GM19463 (cell line): ENCODE data around the gene ARHGAP24.
"Not testable (repeated sequence)": the region's sequence is repeated elsewhere in the genome, so short reads cannot be mapped to it uniquely, and the experiment has no call there.

ENCODE experiments used
- ATAC-seq: cut with Tn5 transposase; IDR thresholded peaks from one replicate; pipeline ENCODE4 v1.9.1; 2021; ENCODE audit warnings: mild to moderate bottlenecking, moderate library complexity; ENCODE audit not compliant: unreplicated experiment

ARHGAP24 gene

DNA sequence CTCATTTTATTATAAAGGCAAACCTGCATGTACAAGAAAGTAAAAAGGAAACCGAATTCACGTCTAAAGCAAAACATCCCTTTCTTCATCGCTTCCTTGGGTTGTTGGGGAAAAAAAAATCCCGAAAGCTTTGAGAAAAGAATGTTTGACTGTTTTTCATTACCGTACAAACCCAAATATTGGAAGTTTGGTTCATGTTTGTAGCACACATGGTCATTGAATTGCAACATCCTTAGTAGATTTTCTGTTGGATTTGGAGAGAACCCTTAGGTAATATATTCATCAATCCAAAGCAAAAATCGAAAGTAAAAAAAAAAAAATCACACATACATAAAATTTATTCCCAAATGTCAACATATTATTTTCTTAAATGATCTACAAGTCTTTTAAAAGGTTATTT lies 464.6 kb downstream of the ARHGAP24 start:
- no peak for ATAC-seq

DNA sequence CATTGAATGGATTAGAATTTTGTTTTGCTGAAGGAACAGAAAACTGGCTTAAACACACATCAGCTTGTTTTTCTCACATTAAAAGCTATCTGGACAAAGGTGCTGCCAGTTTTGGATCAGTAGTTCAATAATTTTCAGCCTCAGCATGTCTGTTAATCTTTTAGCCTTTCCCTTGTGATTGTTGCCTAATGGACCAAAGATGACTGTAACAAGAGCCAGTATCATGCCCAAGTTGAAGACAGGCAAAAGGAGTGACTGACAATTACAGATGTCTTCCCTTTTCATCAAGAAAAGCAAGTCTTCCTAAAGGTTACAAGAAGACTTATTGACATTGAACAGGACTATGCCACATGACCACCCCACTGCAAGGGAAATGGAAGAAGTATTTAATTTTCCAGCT lies 465.2 kb downstream of the ARHGAP24 start:
- no peak for ATAC-seq

DNA sequence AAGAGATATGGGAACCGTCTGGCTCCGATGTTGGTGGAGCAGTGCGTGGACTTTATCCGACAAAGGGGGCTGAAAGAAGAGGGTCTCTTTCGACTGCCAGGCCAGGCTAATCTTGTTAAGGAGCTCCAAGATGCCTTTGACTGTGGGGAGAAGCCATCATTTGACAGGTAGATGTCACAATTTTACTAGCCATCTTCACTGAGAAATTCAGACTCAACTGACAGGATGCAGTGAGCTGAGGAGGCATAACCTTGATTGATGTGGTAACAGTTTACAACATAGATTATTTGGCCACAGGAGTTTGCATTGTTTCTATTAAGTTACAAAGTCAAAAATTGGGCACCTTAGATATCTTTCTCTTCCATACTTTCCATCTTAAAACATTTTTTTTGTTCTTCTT lies 467.2 kb downstream of the ARHGAP24 start:
- no peak for ATAC-seq

DNA sequence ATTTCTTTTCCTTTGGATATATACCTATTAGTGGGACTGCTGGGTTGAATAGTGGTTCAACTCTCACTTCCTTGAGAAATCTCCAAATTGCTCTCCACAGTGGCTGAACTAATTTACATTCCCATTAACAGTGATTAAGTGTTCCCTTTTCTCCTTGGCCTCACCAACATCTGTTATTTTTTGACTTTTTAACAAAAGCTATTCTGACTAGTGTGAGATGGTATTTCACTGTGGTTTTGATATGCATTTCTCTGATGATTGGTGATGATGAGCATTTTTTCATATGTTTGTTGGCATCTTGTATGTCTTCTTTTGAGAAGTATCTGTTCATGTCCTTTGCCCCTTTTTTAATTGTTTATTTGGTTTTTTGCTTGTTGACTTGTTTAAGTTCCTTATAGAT lies 471.9 kb downstream of the ARHGAP24 start:
- ATAC-seq, result no peak

DNA sequence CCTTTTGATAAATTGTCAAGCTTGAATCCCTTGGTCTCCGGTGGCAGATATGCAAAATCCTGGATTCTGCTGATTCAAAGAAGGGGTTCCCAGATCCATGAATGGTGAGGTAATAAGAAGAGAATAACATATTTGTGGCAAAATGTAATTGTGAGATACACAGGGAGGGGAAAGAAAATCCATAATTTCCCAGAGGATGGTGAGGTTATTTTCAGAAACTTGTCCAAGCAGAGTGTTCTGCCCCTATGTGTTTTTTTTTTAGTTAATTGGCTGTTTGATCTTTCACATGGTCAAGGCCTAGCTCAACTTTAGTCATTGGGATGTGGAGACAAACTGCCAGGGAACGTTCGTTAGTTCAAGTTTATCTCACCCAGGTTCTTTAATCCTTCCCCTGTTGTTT lies 476.1 kb downstream of the ARHGAP24 start:
- ATAC-seq, result no peak

DNA sequence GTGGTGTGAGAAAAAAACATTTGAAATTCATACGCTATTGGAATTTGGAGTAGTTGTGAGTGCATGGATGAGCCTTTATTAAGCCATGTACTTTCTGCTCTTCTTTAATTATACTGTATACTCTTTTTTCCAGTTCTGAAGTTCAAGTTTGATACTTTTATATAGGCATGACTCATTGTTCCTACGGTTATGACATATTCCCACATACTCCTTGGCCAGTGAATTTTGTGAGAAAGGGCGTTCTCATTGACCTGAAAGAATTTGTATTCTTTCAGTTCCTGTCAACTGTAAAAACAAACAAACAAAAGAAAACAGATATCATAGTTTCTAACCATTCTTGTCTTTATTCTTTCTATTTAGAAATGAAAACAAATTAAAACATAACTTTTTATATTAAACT lies 477.6 kb downstream of the ARHGAP24 start:
- no peak for ATAC-seq

DNA sequence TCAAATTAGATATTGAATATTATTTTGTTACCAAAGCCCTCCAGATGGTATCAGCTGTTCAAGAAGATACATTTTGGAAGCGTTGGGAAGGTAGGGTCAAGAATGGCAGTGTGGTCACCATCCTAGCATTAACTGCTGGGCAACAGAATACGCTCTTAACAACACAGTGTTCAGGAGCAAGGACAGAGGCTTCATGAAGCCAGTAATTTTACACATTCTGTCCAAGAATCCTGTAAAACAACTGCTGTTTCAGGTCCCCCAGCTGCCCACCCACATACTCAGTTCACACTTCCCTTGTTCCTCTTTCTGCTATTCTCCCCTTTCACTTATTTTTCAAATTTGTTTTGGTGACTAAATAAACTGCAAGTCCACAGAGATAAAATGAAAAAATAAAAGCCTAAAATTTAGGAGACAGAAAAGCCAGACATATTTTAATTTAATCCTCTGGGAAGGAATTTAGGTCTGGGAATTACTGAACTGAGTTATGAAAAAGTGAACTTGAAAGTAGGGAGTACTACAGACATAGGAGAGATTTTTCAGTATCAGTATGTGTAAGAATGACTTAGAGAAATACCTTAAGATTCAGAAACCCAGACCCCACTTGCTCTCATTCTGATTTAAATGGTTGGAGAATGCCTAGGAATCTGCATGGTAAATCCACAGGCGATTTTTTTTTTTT lies 478.2 kb downstream of the ARHGAP24 start:
- ATAC-seq, result no peak

DNA sequence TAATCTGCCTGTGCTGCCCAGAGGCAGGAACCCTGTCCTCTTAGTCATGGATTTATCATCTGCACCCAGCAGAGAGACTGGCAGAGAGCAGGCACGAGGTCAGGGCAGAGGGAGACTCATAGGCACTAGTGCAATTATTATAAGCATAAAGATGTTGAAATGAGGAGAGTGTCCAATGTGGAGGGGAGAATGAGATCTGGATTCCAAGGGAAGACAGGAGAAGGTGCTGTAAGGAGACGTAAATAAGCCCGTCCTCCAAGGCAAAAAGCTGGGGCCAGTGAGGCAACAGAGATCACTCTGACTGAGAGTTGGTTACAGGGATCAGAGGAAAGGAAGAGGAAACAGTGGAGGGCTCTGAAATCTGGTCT lies 478.7 kb downstream of the ARHGAP24 start:
- ATAC-seq, result no peak

DNA sequence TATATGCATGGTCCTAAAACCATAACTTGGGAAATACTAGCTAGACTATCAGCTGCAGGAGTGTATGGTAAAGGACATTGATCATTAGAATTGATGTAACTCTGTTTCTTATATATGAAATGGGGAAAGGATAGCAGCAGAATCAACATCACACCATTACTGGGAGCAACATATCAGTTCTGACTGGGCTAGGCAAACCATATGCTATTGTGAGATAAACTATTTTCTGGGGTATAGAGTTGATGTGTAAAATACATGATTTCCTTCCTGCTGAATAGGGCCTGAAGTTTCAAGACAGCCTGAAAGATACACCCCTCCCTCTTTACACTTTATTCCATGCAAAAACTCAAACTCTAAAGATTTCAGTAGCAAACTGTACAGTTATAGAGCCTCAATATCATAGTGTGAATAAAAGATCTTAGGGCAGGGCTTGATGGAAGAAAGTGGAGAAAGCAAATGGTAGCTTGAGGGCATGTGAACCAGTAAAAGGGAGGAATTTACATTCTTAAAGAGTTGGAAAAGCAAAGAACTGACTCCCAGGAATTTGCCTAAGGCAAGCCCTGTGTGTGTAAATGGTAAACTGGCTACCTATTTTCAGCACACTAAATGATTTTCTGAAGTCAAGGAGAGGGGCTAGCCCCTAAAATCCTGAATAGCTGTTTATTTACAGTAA lies 480.8 kb downstream of the ARHGAP24 start:
- no peak for ATAC-seq

DNA sequence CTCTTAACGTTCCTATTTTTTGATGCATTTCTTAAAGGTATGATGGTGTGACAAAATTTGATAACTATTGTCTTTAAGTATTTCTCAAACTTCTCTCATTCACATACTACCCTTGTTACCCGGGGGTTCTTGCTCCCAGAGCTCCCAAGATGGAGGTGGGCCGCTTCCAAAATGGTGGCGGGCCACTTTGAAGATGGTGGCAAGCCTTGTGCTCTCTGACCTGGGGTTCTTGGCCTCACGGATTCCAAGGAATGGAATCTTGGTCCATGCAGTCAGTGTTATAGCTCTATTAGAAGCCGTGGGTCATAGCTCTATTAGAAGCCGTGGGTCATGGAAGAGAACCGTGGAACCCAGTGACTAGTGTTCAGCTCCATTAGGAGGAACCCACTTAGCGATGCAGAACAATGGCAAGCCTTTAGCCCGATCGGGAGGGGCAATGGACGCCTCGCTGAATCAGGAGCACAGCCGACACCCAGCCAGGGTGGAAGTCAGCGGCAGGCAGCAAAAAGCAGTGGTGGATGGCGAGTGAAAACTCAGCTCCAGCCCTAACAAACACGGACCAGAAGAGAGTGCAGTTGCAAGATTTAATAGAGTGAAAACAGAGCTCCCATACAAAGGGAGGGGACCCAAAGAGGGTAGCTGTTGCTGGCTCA lies 481.5 kb downstream of the ARHGAP24 start:
- no peak for ATAC-seq

DNA sequence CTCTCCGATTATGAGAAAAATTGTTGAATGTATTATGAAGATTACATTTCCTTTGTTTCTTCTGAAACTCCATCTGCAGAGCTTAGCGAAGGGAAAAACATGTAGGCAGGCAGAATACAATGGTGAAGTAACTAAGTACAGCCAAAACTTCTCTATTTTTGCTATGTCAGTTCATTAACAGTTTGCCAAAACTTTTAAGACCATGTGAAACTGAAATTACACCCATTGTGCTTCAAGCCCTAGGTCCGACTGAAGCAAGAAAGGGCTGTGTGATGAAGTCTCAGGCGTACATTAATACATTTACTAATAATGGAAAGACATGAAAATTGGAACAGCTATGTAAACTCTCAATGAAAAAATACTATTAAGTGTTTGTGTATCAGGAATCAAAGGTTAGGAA lies 486.9 kb downstream of the ARHGAP24 start:
- ATAC-seq, result no peak

DNA sequence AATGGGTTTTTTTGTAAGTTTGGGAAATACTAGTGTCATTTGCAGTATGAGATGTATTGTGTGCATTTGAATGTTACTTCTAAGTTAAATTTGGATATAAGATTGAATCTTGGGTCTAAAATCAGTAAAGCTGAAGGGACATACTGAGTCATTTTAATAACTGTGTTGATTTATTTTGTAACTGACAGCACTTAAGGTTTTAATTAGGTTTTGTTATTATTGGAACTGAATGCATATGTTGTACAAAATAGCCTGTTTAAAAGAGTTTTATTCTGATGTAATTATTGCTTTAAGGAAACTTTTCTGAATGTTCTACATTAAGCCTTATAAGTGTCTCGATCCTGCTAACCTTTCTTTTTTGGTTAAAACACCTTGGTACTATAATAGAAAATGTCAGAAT lies 488.3 kb downstream of the ARHGAP24 start:
- no peak for ATAC-seq

DNA sequence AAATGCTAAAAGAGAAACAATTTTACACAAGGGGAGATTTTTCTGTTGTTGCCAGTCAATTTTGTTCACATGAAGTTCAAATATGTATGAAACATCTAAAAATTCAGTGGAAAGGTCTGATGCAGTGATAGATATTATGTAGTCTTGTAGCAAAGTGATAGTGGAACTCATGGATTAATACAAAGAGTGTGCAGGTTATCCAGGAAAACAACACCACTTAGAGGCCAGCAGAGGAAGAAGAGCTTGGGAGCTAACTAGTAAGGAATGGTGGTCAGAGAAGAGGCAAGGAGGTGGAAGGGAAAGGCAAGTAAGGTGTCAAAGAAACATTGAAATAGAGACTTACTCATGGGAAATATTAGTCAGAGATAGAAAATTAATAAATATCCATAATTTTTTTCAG lies 489.3 kb downstream of the ARHGAP24 start:
- no peak for ATAC-seq

DNA sequence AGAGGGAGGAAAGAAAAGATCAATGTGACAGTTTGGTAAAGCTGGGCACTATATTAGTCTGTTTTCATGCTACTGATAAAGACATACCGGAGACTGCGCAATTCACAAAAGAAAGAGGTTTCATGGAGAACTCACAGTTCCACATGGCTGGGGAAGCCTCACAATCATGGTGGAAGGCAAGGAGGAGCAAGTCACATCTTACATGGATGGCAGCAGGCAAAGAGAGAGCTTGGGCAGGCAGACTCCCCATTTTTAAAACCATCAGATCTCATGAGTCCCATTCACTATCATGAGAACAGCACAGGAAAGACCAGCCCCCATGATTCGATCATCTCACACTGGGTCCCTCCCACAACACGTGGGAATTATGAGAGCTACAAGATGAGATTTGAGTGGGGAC lies 490.1 kb downstream of the ARHGAP24 start:
- ATAC-seq, result not testable (repeated sequence)

DNA sequence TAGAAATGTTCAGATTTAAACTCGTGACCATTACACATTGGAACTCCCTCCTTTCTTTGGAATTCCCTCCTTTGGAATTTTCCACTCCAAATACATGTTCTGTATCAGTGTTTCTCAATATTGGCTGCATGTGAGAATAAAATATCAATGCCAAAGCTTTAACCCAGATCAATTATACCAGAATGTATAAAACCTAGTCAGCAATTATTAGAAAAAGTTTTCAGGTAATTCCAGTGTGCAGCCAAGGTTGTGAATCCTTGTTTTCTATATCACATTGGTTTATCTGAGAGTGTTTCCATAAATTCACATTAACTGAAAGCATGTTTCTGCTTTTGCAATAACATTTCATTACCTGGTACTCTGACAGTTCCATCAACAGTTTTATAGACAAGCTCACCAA lies 490.6 kb downstream of the ARHGAP24 start:
- no peak for ATAC-seq

DNA sequence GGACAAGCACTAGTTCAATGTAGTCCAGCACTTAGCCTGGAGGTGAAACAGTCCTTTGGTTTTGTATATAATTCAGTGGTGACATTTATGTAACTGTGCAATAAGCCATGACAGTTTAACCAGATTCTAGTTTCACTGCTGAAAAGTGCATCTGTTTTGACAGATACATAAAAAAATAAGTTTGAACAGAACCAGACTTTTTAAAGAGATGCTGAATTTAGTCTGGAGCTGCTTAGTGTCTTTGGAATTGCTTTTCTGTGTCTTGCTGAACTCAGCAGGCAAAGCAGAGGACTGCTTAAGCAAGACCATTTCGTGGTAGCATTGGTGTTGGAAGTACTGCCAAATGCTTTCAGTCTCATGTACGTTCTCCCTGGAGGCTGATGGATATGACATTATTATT lies 491.4 kb downstream of the ARHGAP24 start:
- peak; percentile 59 for ATAC-seq

DNA sequence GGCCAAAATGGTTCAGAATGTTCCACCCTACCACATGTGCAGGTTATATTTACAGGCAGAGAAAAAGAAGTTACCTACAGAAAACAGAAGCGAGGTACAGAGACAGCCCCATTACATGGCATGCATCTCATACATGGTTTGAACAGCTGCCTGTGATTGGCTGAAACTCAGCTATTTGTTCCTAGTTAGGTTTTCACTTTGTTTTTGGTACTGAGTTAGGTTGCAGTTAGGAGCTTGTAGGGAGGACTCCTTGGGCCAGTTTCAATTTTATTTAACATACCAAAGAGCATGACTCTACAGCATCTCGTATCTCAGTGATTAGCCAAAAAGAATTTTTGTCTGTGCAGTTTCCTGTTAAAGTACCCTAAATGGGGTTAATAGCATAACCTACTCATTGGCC lies 492.9 kb downstream of the ARHGAP24 start:
- no peak for ATAC-seq

DNA sequence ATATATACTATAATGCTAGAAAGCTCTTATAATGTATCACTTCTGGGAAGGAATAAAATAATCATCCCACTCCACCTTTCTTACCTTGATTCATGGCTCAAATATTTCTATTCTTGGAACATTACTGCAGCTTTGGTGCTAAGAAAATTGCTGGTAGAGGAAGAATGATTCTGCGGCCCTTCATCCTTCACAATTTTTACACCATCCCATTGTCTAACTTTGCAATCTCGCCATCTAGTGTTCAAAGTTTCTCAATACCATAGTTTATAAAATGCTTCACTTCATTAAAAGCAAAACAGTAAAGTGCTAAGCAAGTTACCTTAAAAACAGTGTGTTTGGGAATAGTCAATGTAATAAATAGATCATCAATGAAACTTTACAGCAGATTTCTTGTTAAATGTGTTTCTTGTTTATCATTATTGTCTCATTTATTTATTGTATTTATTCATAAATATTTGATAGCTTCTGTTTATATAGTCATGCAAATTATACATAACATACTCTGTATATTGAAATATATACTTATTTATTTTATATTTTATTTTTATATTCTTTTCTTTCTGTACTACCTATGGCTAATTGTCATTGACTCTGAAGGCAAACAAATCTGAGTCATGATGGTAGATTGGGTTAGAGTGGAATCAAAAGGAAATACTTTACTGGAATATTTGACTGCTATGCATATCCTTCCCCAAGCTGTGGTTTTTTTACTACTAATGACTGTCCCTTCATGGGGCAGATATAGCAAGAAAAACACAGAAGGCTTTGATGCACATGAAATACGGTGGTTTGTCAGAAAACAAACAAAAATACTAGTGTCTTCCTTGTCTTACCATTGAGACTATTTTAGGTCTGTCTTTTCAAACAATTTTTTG lies 494.2 kb downstream of the ARHGAP24 start:
- no peak for ATAC-seq

DNA sequence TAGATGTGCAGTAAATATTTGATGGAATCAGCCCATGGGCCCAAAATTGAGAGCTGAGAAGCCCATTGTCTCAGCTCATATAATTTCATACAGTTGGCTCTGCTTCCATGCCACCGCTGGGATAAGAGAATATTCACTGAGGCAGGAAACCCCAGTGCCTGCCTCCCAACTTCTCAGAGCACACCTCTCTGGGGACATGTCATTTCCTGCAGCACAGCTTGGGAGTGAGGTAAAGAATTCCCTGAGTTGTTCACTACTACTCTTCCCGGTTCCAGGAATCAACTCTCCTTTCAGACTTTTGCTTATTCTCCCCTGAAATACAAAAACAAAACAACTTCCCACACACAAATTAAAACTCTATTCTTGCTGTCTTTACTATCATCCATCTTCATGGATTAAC lies 495.6 kb downstream of the ARHGAP24 start:
- ATAC-seq, result no peak

DNA sequence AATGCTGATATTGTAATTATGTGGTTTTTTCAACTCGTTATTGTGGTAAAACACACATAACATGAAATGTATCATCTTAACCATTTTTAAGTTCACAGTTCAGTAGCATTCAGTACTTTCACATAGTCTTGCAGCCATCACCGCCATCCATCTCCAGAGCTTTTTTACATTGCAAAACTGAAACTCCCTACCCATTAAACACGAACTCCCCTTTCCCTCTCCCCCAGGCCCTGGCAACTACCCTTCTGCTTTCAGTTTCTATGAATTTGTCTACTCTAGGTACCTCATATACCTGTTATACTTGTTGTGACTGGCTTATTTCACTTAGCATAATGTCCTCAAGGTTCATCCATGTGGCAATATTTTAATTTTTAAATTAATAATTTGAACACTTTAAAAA lies 504.3 kb downstream of the ARHGAP24 start:
- ATAC-seq, result peak; percentile 99

DNA sequence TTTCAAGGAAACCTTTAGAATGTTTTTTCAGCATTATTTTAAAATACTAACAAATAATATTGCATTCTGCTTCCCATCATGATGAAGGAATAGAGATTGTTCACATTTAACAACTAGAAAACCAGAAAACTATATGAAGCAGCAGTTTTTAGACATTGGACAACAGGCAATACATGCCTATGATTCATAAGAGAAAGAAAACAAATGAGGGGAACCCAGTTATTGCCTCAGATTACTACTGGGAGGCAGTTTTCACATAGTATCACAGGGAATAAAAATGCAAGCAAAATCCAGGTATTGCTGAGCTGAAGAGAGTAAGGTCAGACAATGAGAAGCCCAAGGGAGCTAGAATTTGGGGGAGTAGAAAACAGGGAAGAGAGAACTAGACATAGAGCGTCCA lies 511.3 kb downstream of the ARHGAP24 start:
- ATAC-seq, result no peak
